NCI-H2107 (cell line): ENCODE measurements around the gene SEC14L2.
A peak's percentile ranks its signal among the peaks of the same experiment; 100 is the strongest.
"Not testable (repeated sequence)": the region's sequence is repeated elsewhere in the genome, so short reads cannot be mapped to it uniquely, and the experiment has no call there.

Experiments
- DNase-seq: peaks from one replicate; lab custom pipeline; 2025; lab: John Stamatoyannopoulos, UW

SEC14L2 gene

GRCh38 chr22:30426388-30427353 lies 29.9 kb downstream of the SEC14L2 start:
- DNase-seq = peak; percentile 40

GRCh38 chr22:30427871-30428270 lies 31.1 kb downstream of the SEC14L2 start:
- no peak for DNase-seq

GRCh38 chr22:30429887-30430286 lies 33.1 kb downstream of the SEC14L2 start:
- no peak for DNase-seq

- no peak for DNase-seq
Observed at GRCh38 chr22:30430933-30431332, 34.1 kb downstream of the SEC14L2 start.

- DNase-seq = no peak
Observed at GRCh38 chr22:30432096-30432495, 35.3 kb downstream of the SEC14L2 start.

GRCh38 chr22:30432520-30432919 lies 35.7 kb downstream of the SEC14L2 start:
- no peak for DNase-seq

GRCh38 chr22:30433227-30433626 lies 36.4 kb downstream of the SEC14L2 start:
- no peak for DNase-seq

GRCh38 chr22:30433773-30434172 lies 37.0 kb downstream of the SEC14L2 start:
- DNase-seq = no peak

GRCh38 chr22:30434843-30435242 lies 38.0 kb downstream of the SEC14L2 start:
- no peak for DNase-seq

- no peak for DNase-seq
Observed at GRCh38 chr22:30435674-30436126, 38.9 kb downstream of the SEC14L2 start.

- DNase-seq = no peak
Observed at GRCh38 chr22:30436196-30436595, 39.4 kb downstream of the SEC14L2 start.

GRCh38 chr22:30438559-30438958 lies 41.7 kb downstream of the SEC14L2 start:
- no peak for DNase-seq

GRCh38 chr22:30439226-30439625 lies 42.4 kb downstream of the SEC14L2 start:
- DNase-seq = no peak

GRCh38 chr22:30439836-30440235 lies 43.0 kb downstream of the SEC14L2 start:
- DNase-seq = no peak

GRCh38 chr22:30441088-30441487 lies 44.3 kb downstream of the SEC14L2 start:
- no peak for DNase-seq

- DNase-seq = no peak
Observed at GRCh38 chr22:30444632-30445437, 48.0 kb downstream of the SEC14L2 start.

GRCh38 chr22:30445438-30446145 lies 48.8 kb downstream of the SEC14L2 start:
- no peak for DNase-seq

GRCh38 chr22:30447656-30448055 lies 50.8 kb downstream of the SEC14L2 start:
- no peak for DNase-seq

- not testable (repeated sequence) for DNase-seq
Observed at GRCh38 chr22:30451488-30451887, 54.7 kb downstream of the SEC14L2 start.

GRCh38 chr22:30452861-30453260 lies 56.0 kb downstream of the SEC14L2 start:
- DNase-seq = no peak

- no peak for DNase-seq
Observed at GRCh38 chr22:30453731-30454510, 57.1 kb downstream of the SEC14L2 start.
